ENCODE results near the gene ZNF212.
A peak's percentile ranks its signal among the peaks of the same experiment; 100 is the strongest.

GRCh38 chr7:149195180-149196150 is 44.0 kb upstream of the ZNF212 start, which contains the start of gene ZNF282:
- TF ChIP-seq POLR2AphosphoS5 (IDR thresholded peaks at IDR 0.05) (peak in 2 of 3 donors; percentile 32 to 43), CTCF (IDR thresholded peaks at IDR 0.05) (peak; percentile 26 to 74), POLR2A (IDR thresholded peaks at IDR 0.05) (no peak), EP300 (IDR thresholded peaks at IDR 0.05) (no peak)
